ENCODE measurements around the gene RUNX2.

The RUNX2 gene

GRCh38 chr6:45483501-45483900, 155.4 kb downstream of the RUNX2 start:
- no peak for DNase-seq (ENCODE audit: low read depth, low spot score)

GRCh38 chr6:45486736-45487135, 158.6 kb downstream of the RUNX2 start:
- DNase-seq (ENCODE audit: low read depth, low spot score): no peak

- DNase-seq (ENCODE audit: low read depth, low spot score): no peak
These were observed 159.5 kb downstream of the RUNX2 start for GRCh38 chr6:45487645-45488044.

GRCh38 chr6:45488269-45488668, 160.1 kb downstream of the RUNX2 start:
- no peak for DNase-seq (ENCODE audit: low read depth, low spot score)

- no peak for DNase-seq (ENCODE audit: low read depth, low spot score)
These were observed 160.8 kb downstream of the RUNX2 start for GRCh38 chr6:45488889-45489288.

- no peak for DNase-seq (ENCODE audit: low read depth, low spot score)
These were observed 163.1 kb downstream of the RUNX2 start for GRCh38 chr6:45491048-45491735.

- DNase-seq (ENCODE audit: low read depth, low spot score): no peak
These were observed 163.7 kb downstream of the RUNX2 start for GRCh38 chr6:45491874-45492273.

GRCh38 chr6:45493761-45494160, 165.6 kb downstream of the RUNX2 start:
- DNase-seq (ENCODE audit: low read depth, low spot score): no peak

GRCh38 chr6:45494416-45495135, 166.4 kb downstream of the RUNX2 start:
- DNase-seq (ENCODE audit: low read depth, low spot score): no peak

GRCh38 chr6:45495429-45496084, 167.4 kb downstream of the RUNX2 start:
- DNase-seq (ENCODE audit: low read depth, low spot score): no peak

- no peak for DNase-seq (ENCODE audit: low read depth, low spot score)
These were observed 167.9 kb downstream of the RUNX2 start for GRCh38 chr6:45496085-45496433.

GRCh38 chr6:45498591-45498990, 170.5 kb downstream of the RUNX2 start:
- no peak for DNase-seq (ENCODE audit: low read depth, low spot score)

- DNase-seq (ENCODE audit: low read depth, low spot score): no peak
These were observed 173.0 kb downstream of the RUNX2 start for GRCh38 chr6:45500924-45501816.

GRCh38 chr6:45502456-45502855, 174.3 kb downstream of the RUNX2 start:
- no peak for DNase-seq (ENCODE audit: low read depth, low spot score)

- DNase-seq (ENCODE audit: low read depth, low spot score): no peak
These were observed 176.8 kb downstream of the RUNX2 start for GRCh38 chr6:45504947-45505346.

GRCh38 chr6:45505470-45505869, 177.3 kb downstream of the RUNX2 start:
- DNase-seq (ENCODE audit: low read depth, low spot score): no peak

- no peak for DNase-seq (ENCODE audit: low read depth, low spot score)
These were observed 179.1 kb downstream of the RUNX2 start for GRCh38 chr6:45507186-45507585.

- DNase-seq (ENCODE audit: low read depth, low spot score): no peak
These were observed 181.3 kb downstream of the RUNX2 start for GRCh38 chr6:45509426-45509825.

GRCh38 chr6:45512717-45513116, 184.6 kb downstream of the RUNX2 start:
- DNase-seq (ENCODE audit: low read depth, low spot score): no peak

GRCh38 chr6:45513213-45513618, 185.1 kb downstream of the RUNX2 start:
- no peak for DNase-seq (ENCODE audit: low read depth, low spot score)

- DNase-seq (ENCODE audit: low read depth, low spot score): no peak
These were observed 185.7 kb downstream of the RUNX2 start for GRCh38 chr6:45513843-45514242.
